SK-N-SH (cell line): ENCODE measurements around the gene ACER3. TPM values are rescaled to one million over a fixed set of nuclear protein-coding genes. Genes with fewer than 3 reads are reported as not detected.

ENCODE experiments used
- CTCF ChIA-PET: fragments of 300-600, 350-600 bp; formaldehyde crosslinking; extraction: SDS; loops from one replicate; lab custom pipeline; 2021; lab: Yijun Ruan, JAX
- POLR2A ChIA-PET: fragments of 350-600 bp; sonication (Branson Sonifier 250); formaldehyde crosslinking; extraction: SDS; loops from one replicate; lab custom pipeline; 2020; ENCODE audit warnings: antibody characterized with exemption, inconsistent platforms; lab: Yijun Ruan, JAX
- DNase-seq: peaks from one replicate; pipeline ENCODE4 v3.0.0; 2012
- H2AFZ ChIP-seq: fragments of 200-600 bp; sonication (generic); 2 replicates; pipeline ENCODE4 v1.8.1; 2016; ENCODE audit warnings: antibody characterized with exemption, mild to moderate bottlenecking, low read depth
- H3F3A ChIP-seq: fragments of 200-600 bp; sonication (generic); replicated peaks from 2 replicates; pipeline ENCODE3; 2016; ENCODE audit warnings: antibody characterized with exemption, mild to moderate bottlenecking; ENCODE audit not compliant: insufficient read depth
- H3K27ac ChIP-seq, 2 experiments: fragments of 200-500 bp in 1 of 2; fragments of 200-600 bp in 1 of 2; sonication (Bioruptor generic) in 1 of 2; sonication (generic), shearing (Covaris generic) in 1 of 2; 2 replicates each; pipeline versions ENCODE4 v1.5.1 to v1.6.1; 2014 to 2016; ENCODE audit warnings: low read depth in 2 of 2, inconsistent platforms in 1 of 2, low read length in 1 of 2, mild to moderate bottlenecking in 1 of 2, mixed read lengths in 1 of 2
- H3K27me3 ChIP-seq: fragments of 200-600 bp; sonication (generic), shearing (Covaris generic); 2 replicates; pipeline ENCODE4 v1.6.1; 2016; ENCODE audit warnings: mixed run types; ENCODE audit not compliant: insufficient read depth
- H3K36me3 ChIP-seq, 2 experiments: fragments of 200-500 bp in 1 of 2; fragments of 200-600 bp in 1 of 2; sonication (Bioruptor generic) in 1 of 2; sonication (generic) in 1 of 2; replicated peaks in 1 of 2; 2 replicates each; pipeline versions ENCODE3 to v1.5.1; 2014 to 2016; ENCODE audit warnings: low read length in 1 of 2, mild to moderate bottlenecking in 1 of 2; ENCODE audit not compliant: insufficient read depth in 2 of 2, control insufficient read depth in 1 of 2
- H3K4me1 ChIP-seq, 2 experiments: fragments of 200-500 bp in 1 of 2; fragments of 200-600 bp in 1 of 2; sonication (Bioruptor generic) in 1 of 2; sonication (generic), shearing (Covaris generic) in 1 of 2; 2 replicates each; pipeline versions ENCODE4 v1.5.1 to v1.6.1; 2014 to 2016; ENCODE audit warnings: low read depth in 1 of 2, low read length in 1 of 2, mixed run types in 1 of 2; ENCODE audit not compliant: insufficient read depth in 2 of 2, control insufficient read depth in 1 of 2
- H3K4me2 ChIP-seq: fragments of 200-600 bp; sonication (generic), shearing (Covaris generic); 2 replicates; pipeline ENCODE4 v1.6.1; 2017; ENCODE audit warnings: mixed run types
- H3K4me3 ChIP-seq, 2 experiments: fragments of 200-500 bp in 1 of 2; fragments of 200-600 bp in 1 of 2; sonication (Bioruptor generic) in 1 of 2; sonication (generic), shearing (Covaris generic) in 1 of 2; 2 replicates each; pipeline versions ENCODE4 v1.5.1 to v1.8.1; 2014 to 2016; ENCODE audit warnings: low read depth in 2 of 2, inconsistent platforms in 1 of 2, low read length in 1 of 2, mild to moderate bottlenecking in 1 of 2, mixed read lengths in 1 of 2, moderate library complexity in 1 of 2
- H3K79me2 ChIP-seq: fragments of 200-600 bp; sonication (generic); 2 replicates; pipeline ENCODE4 v1.8.1; 2017; ENCODE audit warnings: mild to moderate bottlenecking; ENCODE audit not compliant: insufficient read depth
- H3K9ac ChIP-seq: fragments of 200-600 bp; sonication (generic); 2 replicates; pipeline ENCODE4 v1.6.1; 2017; ENCODE audit warnings: mixed run types
- H3K9me2 ChIP-seq: fragments of 200-600 bp; sonication (generic); 2 replicates; pipeline ENCODE4 v1.6.1; 2017; ENCODE audit warnings: mixed run types
- H3K9me3 ChIP-seq: fragments of 200-600 bp; sonication (generic); 2 replicates; pipeline ENCODE4 v1.6.1; 2017; ENCODE audit warnings: mixed run types, mild to moderate bottlenecking, moderate library complexity
- H4K20me1 ChIP-seq: fragments of 200-600 bp; sonication (generic); 2 replicates; pipeline ENCODE4 v1.6.1; 2017; ENCODE audit warnings: mild to moderate bottlenecking, mixed run types; ENCODE audit not compliant: insufficient read depth
- CHD2 ChIP-seq: fragments of 150-350 bp; IDR thresholded peaks from 2 replicates; pipeline ENCODE4 v1.6.1; 2018; ENCODE audit warnings: low read length; ENCODE audit not compliant: partially characterized antibody
- CTCF ChIP-seq: fragments of 200-600 bp; sonication (generic); IDR thresholded peaks from 2 replicates; pipeline ENCODE4 v1.6.1; 2017; ENCODE audit warnings: antibody characterized with exemption, mild to moderate bottlenecking, moderate library complexity
- GABPA ChIP-seq: IDR thresholded peaks from 2 replicates; pipeline ENCODE4 v1.4.0; 2012; ENCODE audit warnings: low read depth, mild to moderate bottlenecking
- NRF1 ChIP-seq: IDR thresholded peaks from 2 replicates; pipeline ENCODE4 v1.6.1; 2012; ENCODE audit warnings: low read depth, mild to moderate bottlenecking, low read length
- RAD21 ChIP-seq: IDR thresholded peaks from 2 replicates; pipeline ENCODE4 v1.6.1; 2012; ENCODE audit warnings: mild to moderate bottlenecking, low read length
- RCOR1 ChIP-seq: fragments of 150-350 bp; IDR thresholded peaks from 2 replicates; pipeline ENCODE4 v1.6.1; 2017; ENCODE audit warnings: antibody characterized with exemption, low read length
- RFX5 ChIP-seq: IDR thresholded peaks from 2 replicates; pipeline ENCODE4 v1.6.1; 2012; ENCODE audit warnings: mild to moderate bottlenecking, improper control_type of control experiment, low read length
- USF1 ChIP-seq: IDR thresholded peaks from 2 replicates; pipeline ENCODE4 v1.4.0; 2012; ENCODE audit warnings: low read depth, borderline replicate concordance
- ZBTB33 ChIP-seq: IDR thresholded peaks from 2 replicates; pipeline ENCODE4 v1.4.0; 2012; ENCODE audit warnings: low read depth, borderline replicate concordance
- WGBS: methylation state at CpG from one replicate; pipeline ENCODE4 v1.1.6; 2017; ENCODE audit warnings: low lambda C conversion rate; 5-methylcytosine and 5-hydroxymethylcytosine counted together
- polyA plus RNA-seq, 3 experiments: library from polyadenylated mRNA; depleted of rRNA; stranded (reverse); fragments of >200 nt; gene quantifications; 2 replicates each; pipeline ENCODE4 v1.2.3, GENCODE V29; 2012

The ACER3 gene
- polyA plus RNA-seq, 1 of the 3 experiments (the other 2 are of a cell fraction) = 5.4 TPM

- ChIA-PET POLR2A (no interaction called here), CTCF (interaction anchor here (0.9 to 1.6 kb wide), 2 partner anchors 20 to 82 kb away, joined by 3 to 4 read pairs; no protein-coding TSS in a partner anchor)
- no peak for DNase-seq
- H3K79me2 ChIP-seq = no peaks in the 10 kb centered on the region
- no peaks in the 10 kb centered on the region for H3F3A ChIP-seq
- TF ChIP-seq ZBTB33 (no peak), RFX5 (no peak), RCOR1 (no peak), CHD2 (no peak), GABPA (no peak)
- TF ChIP-seq, all 33 proteins: peak for 0
- no peaks in the 10 kb centered on the region for H3K9me2 ChIP-seq
- no peak overlapping the region for H3K9ac ChIP-seq
- no peak overlapping the region for H3K4me2 ChIP-seq
- H3K4me3 ChIP-seq = no peak overlapping the region
- peaks cover 0 to 14% of the 10 kb centered on the region in 2 experiments; a peak in 1 of 4 replicates for H3K4me1 ChIP-seq
- H4K20me1 ChIP-seq = no peaks in the 10 kb centered on the region
- H3K36me3 ChIP-seq = no peaks in the 10 kb centered on the region
- H3K27me3 ChIP-seq = peaks cover 35% of the 10 kb centered on the region; the same call in 1 of the 2 replicates
- WGBS = 61% methylated on average over 7 of the region's 7 CpGs
- H2AFZ ChIP-seq = no peak overlapping the region
- H3K9me3 ChIP-seq = no peaks in the 10 kb centered on the region
- no peak overlapping the region for H3K27ac ChIP-seq
Observed at GRCh38 chr11:76837696-76838677, 22.7 kb upstream of the ACER3 start.

GRCh38 chr11:76838678-76839068 is 22.0 kb upstream of the ACER3 start:
- Histone ChIP-seq H3K4me2 (no peak overlapping the region), H4K20me1 (no peaks in the 10 kb centered on the region), H3F3A (no peaks in the 10 kb centered on the region), H2AFZ (no peak overlapping the region), H3K9me3 (no peaks in the 10 kb centered on the region), H3K4me3 (no peak overlapping the region), H3K79me2 (no peaks in the 10 kb centered on the region), H3K9me2 (no peaks in the 10 kb centered on the region), H3K36me3 (no peaks in the 10 kb centered on the region), H3K9ac (no peak overlapping the region), H3K27ac (no peak overlapping the region), H3K4me1 (peaks cover 0 to 14% of the 10 kb centered on the region in 2 experiments; a peak in 1 of 4 replicates), H3K27me3 (peaks cover 31% of the 10 kb centered on the region; the same call in 1 of the 2 replicates)
- no peak for DNase-seq
- 66% methylated on average over 3 of the region's 3 CpGs for WGBS
- ChIA-PET POLR2A (no interaction called here), CTCF (interaction anchor here (0.9 to 1.6 kb wide), 2 partner anchors 21 to 81 kb away, joined by 3 to 4 read pairs; no protein-coding TSS in a partner anchor)
- no peak for TF ChIP-seq GABPA
- peak; percentile 35 for TF ChIP-seq RAD21
- TF ChIP-seq, all 33 proteins: peak for 1

- Histone ChIP-seq H2AFZ (no peak overlapping the region), H3K27me3 (peaks cover 31% of the 10 kb centered on the region; the same call in 1 of the 2 replicates), H4K20me1 (no peaks in the 10 kb centered on the region), H3K4me2 (no peak overlapping the region), H3F3A (no peaks in the 10 kb centered on the region), H3K4me1 (peaks cover 0 to 14% of the 10 kb centered on the region in 2 experiments; a peak in 1 of 4 replicates), H3K4me3 (no peak overlapping the region), H3K27ac (no peak overlapping the region), H3K9ac (no peak overlapping the region), H3K9me3 (no peaks in the 10 kb centered on the region), H3K9me2 (no peaks in the 10 kb centered on the region), H3K79me2 (no peaks in the 10 kb centered on the region), H3K36me3 (no peaks in the 10 kb centered on the region)
- 26% methylated on average over 1 of the region's 1 CpG for WGBS
- TF ChIP-seq CTCF (no peak), NRF1 (no peak), USF1 (no peak)
- ChIA-PET POLR2A (no interaction called here), CTCF (no interaction called here)
- no peak for DNase-seq
Observed at GRCh38 chr11:76839311-76839710, 21.4 kb upstream of the ACER3 start.
